NOMO-1 (cell line): ENCODE measurements around the gene FAF2.
"Not testable (repeated sequence)": the region's sequence is repeated elsewhere in the genome, so short reads cannot be mapped to it uniquely, and the experiment has no call there.

Source experiments
- DNase-seq, 2 experiments: peaks; one replicate each; lab custom pipeline; 2025; ENCODE audit not compliant: unreplicated experiment in 2 of 2; lab: John Stamatoyannopoulos, UW

The FAF2 gene

DNA sequence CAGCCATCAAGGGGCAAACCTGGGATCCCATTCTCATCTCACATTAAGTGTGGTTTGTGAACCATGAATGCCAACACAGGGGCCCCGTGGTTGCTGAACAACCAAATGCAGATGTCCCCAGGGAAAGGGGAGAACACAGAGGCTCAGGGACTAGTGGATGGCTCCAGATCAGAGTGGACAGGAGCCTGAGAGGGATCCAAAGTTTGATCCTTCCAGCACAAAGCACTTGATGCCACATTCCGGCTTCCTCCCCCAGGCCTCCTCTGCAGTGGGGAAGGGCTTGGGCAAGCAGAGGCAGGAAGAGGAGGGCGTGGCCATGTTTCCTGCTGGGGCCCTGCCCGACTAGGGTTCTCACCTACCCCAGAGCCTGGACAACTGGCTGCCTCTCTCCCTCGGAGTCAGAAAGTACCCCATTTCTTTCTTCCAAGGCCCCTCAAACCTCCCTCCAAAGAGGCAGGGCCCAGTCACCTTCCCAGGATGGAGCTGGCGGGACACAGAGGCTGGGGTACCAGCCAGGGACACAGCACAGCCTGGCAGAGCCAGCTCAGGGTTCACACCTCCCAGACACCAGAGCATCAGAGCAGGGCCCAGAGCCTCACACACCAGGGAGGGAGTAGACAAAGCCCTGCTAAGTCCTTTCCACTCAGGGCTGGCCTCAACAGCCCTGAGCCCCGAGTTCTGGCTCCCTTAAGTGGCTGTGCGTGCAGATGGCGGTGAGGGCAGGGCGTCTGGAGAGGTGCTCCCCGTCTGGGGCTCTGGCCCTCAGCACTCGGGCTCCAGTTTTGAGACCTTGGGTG lies 93.4 kb downstream of the FAF2 start:
- peak; percentile 71 to 85 for DNase-seq

DNA sequence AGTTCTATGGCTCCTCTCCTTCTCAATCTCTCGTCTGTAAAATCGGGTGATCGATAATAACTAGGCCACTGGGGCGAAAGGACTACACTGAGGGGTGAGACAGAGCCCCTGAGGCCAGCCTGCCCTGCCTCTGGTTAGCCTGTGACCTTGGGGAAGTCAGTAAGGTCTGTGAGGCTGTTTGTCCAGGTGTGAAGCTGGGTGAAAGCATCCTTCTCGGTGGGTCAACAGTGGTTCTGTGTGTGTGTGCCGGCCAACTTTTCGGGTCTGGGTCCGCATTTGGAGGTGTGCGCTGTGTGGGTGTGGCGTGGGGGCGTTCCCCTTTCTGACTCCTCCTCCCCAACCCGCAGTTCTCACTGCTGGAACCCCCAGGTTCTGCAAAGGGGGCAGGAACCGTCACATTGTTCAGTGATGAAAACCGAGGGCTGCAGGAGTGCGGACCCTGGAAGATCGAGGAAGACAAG lies 94.0 kb downstream of the FAF2 start:
- peak; percentile 37 to 40 for DNase-seq

DNA sequence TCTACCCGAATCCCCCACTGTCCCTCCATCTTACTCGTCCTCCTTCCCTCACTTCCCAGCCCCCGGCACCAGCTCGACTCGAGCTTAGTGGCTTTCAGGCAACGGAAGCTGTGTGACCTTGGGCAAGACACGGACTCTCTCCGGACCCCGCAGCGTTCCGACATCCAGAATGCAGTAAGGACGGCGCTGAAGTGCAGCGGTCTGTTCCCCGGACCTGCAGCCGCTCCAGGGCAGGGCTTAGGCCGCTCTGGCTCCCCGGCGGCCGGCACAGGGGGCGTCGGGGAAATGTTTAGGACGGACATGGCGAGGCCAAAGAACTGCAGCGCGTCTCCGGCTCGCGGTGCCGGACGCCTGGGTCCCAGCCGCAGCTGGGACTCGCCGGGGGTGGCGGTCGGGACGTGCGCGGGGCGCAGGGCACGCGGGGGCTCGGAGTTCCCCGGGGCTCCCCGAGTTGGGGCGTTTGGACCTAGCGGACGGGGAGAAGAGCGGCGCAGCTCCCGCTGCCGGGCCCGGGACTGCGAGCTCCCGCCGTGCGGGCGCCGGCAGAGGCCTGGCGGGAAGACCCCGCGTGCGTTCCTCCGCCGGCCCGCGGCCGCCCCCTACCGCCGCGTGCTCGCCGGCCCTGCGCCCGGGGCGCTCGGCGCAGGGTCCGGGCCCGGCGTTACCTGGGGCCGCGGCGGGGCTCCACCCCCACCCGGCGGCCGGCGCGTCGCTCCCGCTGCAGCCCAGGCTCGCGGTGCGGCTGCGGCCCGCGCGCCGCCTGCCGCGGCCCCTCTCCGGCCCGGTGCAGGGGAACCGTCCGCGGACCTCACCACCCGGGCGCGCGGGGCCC lies 94.6 kb downstream of the FAF2 start:
- peak; percentile 47 to 50 for DNase-seq

DNA sequence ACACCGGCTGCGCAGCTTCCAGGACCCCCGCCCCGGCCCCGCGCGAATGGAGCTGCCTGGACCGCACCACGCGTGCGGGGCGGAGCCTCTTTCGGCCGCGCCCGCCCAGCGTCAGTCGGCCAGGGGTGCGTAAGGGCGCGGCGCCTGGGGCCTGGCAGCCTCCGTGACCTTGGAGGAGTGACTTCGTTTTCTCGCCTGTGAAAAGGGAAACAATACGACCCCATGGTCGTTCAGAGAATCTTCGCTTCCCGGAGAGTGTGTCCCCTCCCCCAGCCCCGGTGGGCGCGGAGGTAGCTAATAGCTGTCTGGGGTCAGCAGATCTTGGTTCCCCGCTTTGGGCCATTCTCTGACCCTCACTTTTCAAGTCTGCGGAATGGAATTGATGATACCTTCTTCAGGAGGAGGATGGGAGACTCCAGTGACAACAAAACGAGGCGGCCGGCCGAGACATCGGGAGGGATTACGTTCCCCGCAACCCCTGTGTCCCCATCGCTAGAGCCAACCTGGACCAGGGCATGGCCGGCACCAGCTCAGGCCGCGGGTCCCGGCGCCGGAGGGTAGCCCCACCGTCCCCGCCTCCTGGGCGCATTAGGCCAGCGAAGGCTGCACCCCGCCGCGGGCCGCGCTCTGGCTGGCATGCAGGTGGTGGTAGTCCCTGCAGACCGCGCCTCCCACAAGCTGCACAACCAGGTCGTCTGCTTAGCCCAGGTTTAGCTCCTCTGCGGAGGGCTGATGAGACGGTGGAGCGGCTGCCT lies 95.4 kb downstream of the FAF2 start:
- peak; percentile 70 to 85 for DNase-seq

DNA sequence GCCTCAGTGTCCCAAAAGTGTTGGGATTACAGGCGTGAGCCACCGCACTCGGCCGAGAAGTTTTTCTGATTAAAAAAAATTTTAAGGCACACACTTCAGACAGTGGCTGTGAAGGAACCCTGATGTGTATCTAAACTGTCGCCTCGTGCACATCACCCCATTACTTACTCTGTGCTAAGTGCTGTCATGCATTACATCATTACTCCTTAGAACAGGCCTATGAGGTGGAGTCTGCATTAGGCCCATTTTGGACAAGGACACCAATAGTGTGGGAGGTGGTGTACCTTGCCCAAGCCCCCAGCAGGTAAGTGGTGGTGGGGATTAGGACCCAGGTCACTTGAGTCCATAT lies 97.2 kb downstream of the FAF2 start:
- no peak for DNase-seq

DNA sequence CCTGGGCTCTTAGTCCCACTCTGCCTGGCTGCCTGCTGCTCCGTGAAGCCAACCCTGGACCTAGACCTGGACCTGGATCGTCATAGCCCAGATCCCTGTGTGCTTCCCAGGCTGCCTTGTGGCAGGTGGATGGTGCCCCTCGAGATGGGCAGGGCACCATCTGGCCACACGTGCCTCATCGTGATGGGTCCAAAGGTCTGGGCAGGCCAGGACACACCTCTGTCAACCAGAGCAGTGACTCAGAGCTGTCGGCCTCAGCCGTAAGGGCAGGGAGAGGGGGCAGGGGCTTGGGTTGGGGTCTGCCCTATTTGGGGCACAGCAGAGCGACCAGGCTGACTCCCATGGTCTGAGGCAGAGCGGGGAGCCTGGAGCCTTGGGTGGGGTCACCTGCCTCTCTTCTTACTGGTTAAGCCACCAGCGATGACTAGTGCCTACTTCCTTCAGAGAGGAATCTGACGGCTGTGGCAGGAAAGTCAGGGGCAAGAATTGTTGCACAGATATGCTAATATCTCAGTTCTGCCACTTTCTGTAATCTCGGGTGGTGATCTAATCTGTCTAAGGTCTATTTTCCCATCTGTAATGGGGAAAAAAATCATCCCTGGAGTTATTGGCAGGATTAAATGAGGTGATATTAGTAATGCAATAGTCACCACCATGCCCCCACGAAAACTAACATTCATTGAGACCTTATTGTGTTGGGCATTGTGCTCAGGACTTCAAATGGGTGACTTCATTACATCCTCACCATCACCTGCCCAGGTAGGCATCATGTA lies 97.7 kb downstream of the FAF2 start:
- DNase-seq: no peak

DNA sequence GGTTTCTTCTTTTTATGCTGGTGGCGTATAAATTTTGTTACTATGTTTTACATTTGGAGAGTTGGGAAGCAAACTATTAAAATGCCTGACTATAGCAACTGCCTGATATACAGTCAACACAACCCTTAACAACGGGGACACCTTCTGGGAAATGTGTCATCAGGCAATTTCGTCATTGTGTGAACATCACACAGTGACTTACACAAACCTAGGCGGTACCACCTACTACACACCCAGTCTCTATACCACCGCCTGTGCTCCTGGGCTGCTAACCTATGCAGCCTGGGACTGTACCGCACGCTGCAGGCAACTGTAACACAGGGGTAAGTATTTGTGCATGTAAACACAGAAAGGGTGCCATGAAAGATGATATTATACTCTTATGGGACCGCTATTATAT lies 99.6 kb downstream of the FAF2 start:
- no peak for DNase-seq

DNA sequence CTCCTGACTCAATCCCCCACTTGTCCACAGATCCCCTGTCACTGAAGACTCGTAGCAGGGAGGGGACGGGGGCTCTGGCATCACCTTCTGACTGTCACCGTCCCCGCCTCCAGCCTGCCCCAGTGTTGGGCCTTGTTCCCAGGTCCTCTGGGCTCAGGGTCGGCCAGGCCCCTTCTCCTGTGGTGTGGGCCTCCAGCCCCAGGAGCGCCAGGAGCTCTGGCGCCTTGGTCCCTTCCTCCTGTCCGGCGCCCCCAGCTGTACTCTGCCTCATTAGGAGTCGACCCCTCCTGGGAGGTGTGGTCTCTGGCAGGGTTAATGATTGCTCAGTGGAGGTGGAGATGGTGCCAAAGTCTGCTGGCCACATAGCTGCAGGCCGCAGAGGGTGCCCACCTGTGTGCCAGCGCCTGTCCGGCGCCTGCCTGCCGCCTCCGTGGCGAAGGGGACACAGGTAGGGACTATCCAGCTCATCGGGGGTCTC lies 100.8 kb downstream of the FAF2 start, which contains the start of gene CDHR2:
TSS of gene CDHR2 (plus strand) at position 376 of the 478 bp plus-strand sequence. CDS start 16,011 bp downstream, outside the sequence.
- no peak for DNase-seq

DNA sequence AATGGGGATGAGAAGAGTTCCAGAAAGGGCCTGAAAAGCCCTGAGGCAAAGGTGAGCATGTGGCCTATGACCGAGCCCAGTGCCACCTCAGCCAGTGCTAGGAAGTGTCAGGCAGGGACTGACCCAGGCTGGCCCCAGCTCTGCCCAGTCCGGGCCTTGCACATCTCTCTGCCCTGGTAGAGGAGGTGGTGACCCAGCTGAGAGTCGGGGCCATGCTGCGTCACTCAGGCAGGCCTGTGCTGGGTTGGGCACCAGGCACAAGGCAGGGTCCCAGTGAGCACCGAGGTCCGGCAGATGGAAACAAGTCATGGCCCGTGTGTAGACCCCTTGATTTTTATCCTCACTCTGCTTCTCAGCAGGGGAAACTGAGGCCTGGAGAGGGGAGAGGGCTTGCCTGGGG lies 101.7 kb downstream of the FAF2 start:
- DNase-seq: no peak

DNA sequence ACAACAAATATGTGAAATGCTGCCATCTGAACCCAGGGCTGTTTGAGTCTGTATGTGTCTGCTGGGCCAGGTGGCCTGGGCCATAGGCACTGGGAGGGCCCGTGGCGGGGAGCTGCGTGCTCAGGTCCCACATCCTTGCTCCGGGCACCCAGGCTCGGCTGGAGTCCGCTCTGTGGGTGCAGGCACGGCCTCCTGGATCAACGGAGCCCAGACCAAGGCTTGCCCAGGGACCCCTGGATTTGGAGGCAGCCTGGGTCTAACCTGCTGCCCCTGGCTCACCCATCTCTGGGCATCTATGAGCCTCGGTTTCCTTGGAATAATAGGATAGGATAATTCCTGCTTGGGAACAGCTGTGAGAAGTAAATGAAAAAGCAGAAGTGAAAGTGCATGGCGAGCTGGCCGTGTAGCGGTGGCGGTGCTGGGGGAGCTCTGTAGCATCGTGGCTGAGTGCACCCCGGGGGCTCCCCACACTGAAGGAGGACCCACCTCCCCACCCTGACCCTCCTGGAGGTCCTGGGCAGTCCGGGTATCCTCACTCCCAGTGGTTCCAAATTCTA lies 102.2 kb downstream of the FAF2 start:
- peak; percentile 50 to 56 for DNase-seq

DNA sequence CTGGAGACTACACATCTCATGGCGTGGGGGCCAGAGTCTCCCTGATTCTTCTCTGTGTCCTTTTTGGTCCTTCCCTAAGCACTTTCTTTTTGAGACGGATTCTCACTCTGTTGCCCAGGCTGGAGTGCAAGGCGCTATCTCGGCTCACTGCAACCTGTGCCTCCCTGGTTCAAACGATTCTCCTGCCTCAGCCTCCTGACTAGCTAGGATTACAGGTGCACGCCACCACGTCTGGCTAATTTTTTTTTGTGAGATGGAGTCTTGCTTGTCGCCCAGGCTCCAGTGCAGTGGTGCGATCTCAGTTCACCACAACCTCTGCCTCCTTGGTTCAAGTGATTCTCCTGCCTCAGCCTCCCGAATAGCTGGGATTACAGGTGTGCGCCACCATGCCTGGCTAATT lies 102.8 kb downstream of the FAF2 start:
- DNase-seq: not testable (repeated sequence)

DNA sequence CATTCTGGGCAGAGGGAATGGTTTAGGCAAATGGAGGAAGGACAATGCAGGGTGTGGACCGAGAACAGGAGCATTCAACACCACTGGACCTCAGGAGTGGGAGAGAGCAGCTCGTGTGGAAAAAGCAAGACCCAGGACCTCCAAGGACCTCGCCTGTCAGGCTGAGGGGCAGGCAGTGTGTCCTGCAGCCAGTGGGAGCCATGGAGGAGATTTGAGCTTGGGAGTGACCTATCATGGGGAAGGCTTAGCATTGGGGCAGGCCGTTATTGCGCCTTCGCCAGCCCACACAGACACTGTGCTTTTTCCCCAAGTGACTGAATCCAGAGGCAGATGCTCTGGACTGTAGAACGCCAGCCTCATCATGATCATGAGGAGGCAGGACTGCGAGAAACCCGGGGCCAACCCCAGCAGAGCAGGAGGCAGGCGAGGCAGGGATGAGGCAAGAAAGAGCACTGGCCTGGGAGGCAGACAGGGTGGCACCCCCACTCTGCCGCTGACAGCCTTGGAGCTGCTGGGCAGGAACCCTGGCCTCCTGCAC lies 104.2 kb downstream of the FAF2 start:
- DNase-seq: no peak

DNA sequence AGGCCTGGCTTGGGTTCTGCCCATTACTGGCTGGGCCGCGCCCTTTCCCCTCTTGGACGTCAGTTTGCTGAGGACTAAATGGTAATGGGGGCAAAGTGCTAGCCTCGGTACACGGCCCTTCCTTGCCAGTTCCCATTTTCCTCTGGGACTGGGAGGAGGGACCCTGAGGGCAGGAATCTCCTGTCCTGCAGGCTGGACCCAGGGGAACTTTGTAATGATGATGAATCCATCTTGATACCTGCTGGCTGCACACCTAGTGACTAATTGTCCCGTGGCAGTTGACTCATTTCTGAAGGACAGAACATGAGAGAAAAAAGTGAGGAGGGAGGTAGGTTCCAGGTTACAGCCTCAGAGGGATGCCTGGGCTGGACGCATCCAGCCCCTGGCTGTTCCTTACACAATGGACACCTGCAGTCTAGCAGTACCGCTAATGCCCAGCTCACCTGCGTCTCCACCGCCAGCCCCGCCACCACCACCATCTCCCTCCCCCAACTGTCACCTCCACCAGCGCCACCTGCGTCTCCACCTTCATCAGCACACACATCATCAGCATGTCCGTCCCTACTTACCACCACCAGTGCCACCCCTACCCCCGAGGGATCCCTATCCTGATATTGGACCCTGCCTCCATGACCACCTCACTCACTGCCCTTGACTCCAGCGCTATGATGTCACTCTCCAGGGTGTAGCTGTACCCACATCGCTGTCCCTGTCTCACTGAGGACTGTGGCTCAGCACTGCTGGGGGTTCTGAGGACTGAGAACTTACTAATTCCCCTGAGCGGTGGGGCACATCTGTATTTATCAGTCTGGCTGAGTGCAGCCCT lies 105.3 kb downstream of the FAF2 start:
- DNase-seq: no peak

DNA sequence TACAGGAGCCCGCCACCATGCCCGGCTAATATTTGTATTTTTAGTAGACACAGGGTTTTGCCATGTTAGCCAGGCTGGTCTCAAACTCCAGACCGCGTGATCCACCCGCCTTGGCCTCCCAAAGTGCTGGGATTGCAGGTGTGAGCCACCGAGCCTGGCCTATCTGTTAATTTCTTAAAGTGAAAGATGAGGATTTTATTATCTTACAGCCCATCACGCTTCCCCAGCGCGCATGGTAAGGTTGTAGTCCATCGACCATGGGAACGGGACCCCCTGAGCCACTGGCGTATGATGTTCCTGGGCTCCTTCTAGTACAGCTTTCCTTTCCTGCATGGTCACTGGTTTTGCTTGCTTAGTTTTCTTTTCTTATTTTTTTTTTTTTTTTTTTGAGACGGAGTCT lies 109.7 kb downstream of the FAF2 start:
- no peak for DNase-seq
